HG02943 (cell line): ENCODE results near the gene PTPRCAP.
"Not testable (repeated sequence)": the region's sequence is repeated elsewhere in the genome, so short reads cannot be mapped to it uniquely, and the experiment has no call there.

Source experiments
- ATAC-seq: cut with Tn5 transposase; IDR thresholded peaks from one replicate; pipeline ENCODE4 v1.9.1; 2021; ENCODE audit warnings: mild to moderate bottlenecking, low read depth, moderate library complexity; ENCODE audit not compliant: unreplicated experiment

The PTPRCAP gene

DNA sequence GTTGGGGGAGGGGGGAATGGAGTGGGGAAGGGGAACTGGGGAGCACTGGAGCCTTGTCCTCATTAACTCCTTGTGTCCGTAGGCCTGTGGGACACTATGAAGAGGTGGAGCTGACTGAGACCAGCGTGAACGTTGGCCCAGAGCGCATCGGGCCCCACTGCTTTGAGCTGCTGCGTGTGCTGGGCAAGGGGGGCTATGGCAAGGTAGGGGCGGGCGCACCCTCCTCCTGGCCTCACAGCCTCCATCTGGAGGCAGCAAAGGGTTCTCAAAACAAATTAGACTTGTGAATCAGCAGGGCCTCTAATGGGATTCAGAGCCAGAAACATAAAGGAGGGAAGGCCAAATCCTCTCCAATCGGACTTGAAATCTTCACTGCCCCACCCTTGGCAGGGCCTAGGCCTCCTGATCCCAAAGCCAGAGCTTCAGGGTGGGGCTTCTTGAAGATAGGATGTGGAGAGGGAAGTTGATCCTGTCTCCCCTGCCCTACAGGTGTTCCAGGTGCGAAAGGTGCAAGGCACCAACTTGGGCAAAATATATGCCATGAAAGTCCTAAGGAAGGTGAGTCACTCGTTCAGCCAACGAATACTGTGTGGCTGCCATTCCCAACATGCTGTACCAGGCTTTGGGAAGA lies 8.3 kb downstream of the PTPRCAP start:
- ATAC-seq = no peak

DNA sequence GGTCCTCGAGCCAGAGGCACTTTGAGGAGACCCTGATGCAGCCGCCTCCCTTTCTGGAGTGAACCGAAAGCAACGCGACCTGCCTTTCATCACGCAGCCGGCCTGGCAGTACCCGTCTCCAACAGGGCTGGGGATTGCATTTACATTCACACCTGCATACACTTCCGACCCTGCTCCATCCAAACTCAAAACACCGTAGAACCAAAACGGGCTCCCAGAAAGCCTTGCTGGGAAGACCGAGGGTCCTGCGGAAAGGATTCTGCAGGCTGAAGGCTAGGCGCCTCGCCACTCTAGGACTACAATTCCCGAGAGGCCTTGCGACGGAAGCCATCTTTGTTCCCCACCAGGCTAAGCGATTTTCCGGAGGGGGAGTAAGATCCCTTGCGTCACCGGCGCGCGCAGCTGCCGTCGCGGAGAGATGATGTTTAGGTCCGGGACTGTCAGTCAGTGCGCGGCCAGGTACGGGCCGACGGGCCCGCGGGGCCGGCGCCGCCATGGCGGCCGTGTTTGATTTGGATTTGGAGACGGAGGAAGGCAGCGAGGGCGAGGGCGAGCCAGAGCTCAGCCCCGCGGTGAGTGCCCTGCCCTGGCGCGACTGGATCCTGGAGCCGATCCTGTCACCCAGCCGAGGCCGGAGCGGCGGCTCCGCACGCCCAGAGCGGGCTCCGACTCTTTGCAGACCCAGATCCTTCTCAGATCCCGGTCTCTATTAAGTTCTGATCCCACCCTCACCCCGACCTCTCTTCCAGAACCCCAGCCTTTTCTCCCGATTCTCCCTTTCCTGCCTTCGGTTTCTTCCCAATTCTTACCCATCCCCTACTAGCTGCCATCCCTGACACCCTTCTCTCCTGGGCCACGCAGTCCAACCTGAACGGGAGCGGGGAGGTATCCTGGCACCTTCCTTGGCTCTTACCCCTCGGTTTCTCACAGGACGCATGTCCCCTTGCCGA lies 9.2 kb downstream of the PTPRCAP start, which contains the start of gene RPS6KB2:
RPS6KB2 (plus strand) TSS at position 443 of the 950 bp plus-strand sequence; CDS start at position 495, 52 bp downstream.
- ATAC-seq = peak; percentile 70

DNA sequence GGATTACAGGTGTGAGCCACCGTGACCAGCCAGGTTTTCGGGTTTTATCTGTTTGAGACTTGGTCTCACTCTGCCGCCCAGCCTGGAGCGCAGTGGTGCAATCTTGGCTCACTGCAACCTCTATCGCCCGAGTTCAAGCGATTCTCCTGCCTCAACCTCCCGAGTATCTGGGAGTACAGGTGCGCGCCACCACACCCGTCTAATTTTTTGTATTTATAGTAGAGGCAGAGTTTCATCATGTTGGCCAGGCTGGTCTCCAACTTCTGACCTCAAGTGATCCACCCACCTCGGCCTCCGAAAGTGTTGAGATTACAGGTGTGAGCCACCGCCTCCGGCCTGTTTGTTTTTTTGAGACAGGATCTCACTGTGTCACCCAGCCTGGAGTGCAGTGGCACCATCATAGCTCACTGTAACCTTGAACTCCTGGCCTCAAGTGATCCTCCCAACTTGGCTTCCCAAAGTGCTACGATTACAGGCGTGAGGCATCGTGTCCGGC lies 10.1 kb downstream of the PTPRCAP start:
- ATAC-seq = not testable (repeated sequence)

DNA sequence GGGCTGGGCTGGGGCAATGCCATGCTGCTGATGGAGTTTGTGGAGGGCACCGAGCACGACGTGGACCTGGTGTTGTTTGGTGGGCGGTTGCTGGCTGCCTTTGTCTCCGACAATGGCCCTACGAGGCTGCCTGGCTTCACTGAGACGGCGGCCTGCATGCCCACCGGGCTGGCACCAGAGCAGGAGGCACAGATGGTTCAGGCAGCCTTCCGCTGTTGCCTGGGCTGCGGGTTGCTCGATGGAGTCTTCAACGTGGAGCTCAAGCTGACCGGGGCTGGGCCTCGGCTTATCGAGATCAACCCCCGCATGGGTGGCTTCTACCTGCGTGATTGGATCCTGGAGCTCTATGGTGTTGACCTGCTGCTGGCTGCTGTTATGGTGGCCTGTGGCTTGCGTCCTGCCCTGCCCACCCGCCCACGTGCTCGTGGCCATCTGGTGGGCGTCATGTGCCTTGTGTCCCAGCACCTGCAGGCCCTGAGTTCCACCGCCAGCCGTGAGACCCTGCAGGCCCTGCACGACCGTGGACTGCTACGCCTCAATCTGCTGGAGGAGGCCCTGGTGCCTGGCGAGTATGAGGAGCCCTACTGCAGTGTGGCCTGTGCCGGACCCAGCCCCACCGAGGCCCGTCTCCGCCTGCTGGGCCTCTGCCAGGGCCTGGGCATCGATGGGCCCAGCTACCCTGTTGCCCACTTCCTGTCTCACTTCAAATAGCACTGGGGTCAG lies 13.4 kb downstream of the PTPRCAP start:
- ATAC-seq = no peak

DNA sequence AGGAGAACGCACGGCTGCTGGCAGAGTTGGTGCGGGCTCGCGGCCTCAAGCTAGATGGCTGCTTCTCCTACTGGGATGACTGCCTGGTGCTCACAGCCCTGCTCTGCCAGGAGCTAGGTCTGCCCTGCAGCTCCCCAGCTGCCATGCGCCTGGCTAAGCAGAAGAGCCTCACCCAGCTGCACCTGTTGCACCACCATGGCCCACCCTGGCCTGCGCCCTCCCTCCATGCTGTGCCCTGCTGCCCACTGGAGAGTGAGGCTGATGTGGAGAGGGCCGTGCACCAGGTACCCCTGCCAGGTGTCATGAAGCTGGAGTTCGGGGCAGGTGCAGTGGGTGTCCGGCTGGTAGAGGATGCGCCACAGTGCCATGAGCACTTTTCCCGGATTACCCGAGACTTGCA lies 14.0 kb downstream of the PTPRCAP start:
- ATAC-seq = no peak

DNA sequence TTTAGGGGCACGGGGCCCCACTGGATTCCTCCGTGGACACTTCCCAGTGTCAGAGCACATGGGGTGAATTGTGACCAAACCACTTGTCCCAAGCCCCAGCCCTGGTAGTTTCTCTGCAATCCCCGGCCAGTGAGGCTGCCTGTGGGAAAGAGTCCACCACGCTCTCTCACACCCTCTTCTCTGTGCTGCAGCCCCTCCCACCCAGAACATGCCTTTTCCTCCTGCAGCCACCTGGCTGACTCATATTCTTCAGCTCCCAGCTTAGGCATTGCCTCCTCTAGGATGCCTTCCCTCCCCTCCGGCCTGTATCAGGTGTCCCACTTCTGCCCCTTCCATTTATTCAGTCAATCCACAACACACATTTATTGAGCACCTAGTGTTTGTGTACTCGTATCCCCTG lies 14.6 kb downstream of the PTPRCAP start:
- no peak for ATAC-seq

DNA sequence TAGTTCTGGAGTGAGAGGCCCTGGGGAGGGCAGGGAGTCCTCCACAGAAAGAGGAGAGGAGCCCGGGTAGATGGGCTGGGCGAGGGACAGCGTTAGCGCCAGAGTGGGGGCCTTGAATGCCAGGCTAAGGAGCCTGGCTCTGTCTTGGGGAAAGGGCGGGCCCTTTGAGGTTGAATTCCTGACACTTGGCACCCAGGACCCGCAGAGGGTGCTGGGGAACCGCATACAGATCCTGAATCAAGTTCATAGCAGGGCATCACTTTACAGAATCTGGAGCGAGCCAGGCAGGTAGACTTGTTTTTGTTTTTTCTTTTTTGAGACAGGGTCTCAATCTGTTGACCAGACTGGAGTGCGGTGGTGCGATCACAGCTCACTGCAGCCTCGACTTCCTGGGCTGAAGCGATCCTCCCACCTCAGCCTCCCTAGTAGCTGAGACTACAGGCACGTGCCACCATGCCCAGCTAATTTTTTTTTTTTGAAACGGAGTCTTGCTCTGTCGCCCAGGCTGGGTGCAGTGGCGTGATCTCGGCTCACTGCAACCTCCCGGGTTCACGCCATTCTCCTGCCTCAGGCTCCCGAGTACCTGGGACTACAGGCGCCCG lies 16.0 kb downstream of the PTPRCAP start:
- no peak for ATAC-seq

DNA sequence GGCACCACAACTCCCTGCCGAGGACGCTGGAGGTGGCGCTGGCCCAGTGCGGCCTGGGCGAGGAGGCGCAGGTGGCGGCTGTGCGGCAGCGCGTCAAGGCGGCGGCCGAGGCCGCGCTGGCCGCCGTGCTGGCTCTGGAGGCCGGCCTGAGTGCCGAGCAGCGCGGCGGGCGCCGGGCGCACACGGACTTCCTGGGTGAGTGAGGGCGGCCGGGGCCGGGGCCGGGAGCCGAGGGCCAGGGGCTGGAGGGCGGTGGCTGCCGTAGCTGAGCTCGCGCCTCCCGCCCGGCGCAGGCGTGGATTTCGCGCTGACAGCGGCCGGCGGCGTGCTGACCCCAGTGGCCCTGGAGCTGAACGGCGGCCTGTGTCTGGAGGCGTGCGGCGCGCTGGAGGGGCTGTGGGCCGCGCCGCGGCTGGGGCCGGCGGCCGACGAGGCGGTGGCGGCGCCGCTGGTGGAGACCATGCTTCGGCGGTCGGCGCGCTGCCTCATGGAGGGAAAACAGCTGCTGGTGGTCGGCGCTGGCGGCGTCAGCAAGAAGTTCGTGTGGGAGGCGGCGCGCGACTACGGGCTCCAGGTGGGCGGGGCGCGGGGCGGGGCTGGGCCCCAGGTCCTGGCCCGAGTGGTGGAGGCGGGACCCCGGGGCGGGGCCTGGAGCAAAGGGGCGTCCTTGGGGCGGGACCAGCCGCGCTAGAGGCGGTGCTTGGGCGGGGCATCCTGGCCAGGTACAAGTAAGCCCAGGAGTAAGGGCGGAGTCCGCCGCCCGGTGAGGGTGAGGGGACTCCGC lies 16.6 kb downstream of the PTPRCAP start:
- ATAC-seq = no peak

DNA sequence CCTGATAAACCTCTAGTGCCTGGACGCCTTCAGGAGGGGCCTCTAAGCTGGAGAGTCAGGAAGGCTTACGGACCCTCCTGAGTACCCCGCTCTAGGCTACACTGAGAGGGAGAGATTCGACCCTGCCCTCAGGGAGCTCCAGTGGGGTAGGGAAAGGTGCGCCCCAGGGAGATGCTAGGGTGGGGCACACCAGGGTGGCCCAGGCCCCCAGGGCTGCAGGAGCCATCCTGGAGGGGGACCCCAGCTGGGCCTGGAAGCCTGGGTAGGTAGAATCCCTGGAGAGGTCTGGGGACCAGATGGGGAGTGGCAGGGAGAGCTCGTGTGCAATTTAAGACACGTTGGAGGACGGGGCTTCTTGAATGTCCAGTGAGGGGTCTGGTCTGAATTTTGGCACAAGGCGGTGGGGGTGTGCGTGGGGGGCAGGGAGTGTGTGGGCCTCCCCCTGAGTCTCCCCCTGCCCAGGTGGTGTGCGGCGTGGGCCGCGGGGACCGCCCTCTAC lies 17.3 kb downstream of the PTPRCAP start:
- ATAC-seq = no peak

DNA sequence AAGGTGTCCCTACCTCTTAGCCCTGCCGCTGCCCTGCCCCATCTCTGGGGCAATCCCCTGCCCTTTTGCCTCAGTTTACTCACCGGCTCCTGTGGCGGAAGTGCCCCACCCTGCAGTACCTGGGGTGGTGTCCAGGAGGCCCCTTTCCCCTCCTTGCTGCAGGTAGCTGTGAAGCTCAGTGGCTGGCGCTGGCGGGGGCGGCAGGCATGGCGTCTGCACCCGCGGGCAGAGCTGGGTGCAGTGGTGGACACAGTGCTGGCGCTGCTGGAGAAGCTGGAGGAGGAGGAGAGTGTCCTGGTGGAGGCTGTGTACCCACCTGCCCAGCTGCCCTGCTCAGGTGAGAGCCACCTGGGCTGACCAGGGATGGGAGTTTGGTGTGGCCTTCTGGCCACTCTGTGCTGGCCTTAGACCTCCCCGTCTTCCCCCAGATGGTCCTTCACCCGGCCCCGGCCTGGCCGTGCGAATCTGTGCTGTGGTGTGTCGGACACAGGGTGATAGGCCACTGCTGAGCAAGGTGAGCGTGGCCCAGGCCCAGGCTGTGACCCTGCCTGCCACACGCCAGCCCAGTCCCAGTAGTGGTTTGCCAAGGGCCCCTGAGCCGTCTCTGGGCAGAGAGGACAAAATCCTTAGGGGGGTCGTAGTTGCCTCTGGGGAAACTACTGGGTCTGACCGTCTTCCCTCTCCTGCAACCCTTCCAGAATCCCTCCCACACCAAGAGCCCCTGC lies 18.0 kb downstream of the PTPRCAP start:
- no peak for ATAC-seq

DNA sequence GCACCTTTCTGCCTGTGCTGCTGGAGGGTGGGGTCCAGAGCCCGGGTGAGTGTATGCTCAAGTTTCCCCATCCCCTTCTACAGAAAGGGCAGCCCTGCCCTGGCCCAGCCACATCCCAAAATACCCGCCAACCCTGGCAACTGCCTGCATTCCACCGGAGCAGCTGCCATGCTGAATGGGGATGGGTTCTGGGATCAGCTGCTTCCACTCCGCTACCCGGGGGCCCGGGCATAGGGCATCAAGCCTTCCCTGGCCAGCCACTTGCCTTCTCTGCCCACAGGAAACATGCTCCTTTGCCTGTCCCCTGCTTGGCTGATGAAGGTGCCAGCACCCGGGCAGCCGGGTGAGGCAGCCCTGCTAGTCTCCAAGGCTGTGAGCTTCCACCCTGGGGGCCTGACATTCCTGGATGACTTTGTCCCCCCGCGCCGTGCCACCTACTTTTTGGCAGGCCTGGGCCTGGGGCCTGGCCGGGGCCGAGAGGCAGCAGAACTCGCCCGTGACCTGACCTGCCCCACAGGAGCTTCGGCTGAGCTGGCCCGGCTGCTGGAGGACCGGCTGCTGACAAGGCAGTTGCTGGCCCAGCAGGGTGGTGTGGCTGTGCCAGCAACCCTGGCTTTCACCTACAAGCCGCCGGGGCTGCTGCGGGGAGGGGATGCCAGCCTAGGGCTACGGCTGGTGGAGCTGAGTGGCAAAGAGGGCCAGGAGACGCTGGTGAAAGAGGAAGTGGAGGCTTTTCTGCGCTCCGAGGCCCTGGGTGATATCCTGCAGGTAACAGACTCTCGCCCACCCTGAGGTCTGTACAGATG lies 18.8 kb downstream of the PTPRCAP start:
- no peak for ATAC-seq

DNA sequence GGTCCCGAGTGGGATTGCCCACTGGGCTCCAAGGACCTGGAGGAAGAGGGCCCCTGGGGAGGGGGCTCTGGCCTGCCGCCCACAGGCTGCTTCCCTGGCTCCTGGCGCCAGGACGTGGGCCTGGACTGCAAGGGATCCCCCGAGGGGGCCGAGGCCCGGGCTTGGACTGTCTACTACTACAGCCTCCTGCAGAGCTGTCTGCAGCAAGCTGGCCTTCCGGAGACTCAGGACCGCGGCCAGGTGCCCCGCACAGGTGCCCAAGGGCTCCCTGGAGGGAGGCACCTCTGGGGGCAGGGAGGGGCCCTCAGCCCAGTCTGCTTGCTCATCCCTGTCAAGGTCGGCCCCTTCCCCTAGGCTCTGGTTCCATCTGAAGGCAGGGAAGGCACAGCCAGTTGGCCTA lies 20.1 kb downstream of the PTPRCAP start:
- ATAC-seq = no peak

DNA sequence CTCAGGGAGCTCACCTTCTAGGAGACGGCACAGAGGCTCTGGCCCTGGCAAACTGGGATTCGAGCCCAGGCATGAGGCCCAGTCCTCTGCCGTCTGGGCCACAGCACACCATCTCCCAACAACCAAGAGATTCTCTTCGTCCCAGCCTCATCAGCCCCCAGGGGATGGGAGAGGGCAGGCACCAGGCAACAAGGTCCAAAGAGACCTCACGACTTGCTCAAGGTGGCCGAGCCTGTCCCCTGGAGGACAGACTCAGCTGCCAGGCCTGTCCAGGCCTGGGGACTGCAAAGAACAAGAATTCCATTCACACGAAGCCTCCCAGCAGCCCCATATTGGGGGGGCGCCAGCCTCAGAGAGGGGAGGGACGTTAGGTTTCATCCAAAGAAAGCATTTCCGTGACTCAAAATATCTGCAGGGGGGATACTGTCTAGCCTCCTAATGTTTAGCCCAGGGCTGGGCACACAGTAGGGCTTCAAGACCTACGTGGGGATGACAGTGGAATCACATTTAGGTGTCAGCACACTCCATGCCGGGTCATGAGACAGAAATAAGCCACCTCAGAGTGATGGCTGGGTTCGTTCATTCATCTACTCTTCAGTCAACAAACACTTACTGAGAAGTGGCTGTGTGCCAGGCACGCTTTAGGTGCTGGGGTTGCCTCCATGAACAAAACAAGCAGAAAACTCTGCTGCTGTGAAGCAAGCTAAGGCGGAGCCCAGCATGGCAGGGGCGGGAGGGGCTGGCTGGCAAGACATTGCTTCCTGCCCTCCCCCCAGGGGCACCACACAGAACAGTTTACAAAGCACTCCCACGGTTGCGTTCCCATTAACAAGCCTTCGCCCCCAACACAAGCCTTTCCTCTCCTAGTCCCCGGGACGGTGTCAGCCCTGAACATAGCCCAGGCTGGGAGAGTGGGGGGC lies 20.8 kb downstream of the PTPRCAP start:
- ATAC-seq = no peak

DNA sequence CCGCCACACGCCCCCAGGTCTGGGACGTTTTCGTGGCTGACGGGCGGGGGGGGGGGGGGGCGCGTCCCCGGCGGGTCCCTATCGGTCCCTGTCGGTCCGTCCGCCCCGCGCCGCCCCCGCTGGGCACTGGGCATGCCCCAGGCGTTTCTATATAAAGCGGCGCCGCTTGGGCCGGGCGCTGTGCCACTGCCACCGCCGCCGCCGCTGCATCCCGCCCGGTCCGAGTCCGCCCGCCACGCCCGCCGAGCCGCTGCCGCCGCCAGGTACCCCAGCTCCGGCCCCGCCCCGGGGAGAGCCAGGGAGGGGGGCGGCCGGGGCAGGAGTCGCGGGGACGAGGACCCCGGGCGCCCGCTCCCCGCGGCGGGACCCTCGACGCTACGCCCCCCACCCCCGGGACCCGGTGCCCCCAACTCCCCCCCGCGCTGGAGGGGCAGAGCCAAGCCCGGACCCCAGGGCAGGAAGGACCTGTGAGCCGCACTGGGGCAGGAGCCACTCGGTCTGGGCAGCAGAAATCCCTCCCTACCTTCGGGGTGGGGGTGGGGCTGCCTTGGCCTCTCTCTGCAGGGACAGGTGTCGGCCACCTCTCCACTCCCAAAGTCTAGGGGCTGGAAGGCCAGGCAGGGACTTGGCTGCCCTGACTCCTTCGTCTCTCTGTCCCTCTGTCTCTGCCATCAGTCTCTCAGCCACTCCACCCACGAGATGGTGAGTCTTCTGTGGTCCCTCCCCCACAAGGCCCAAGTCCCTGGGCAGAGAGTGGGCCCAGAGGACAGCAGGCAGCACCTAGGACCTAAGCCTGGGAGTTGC lies 21.8 kb downstream of the PTPRCAP start, which contains the start of gene CARNS1:
CARNS1 (plus strand) TSS at position 178 of the 804 bp plus-strand sequence; CDS start at position 700, 522 bp downstream.
- ATAC-seq = no peak

DNA sequence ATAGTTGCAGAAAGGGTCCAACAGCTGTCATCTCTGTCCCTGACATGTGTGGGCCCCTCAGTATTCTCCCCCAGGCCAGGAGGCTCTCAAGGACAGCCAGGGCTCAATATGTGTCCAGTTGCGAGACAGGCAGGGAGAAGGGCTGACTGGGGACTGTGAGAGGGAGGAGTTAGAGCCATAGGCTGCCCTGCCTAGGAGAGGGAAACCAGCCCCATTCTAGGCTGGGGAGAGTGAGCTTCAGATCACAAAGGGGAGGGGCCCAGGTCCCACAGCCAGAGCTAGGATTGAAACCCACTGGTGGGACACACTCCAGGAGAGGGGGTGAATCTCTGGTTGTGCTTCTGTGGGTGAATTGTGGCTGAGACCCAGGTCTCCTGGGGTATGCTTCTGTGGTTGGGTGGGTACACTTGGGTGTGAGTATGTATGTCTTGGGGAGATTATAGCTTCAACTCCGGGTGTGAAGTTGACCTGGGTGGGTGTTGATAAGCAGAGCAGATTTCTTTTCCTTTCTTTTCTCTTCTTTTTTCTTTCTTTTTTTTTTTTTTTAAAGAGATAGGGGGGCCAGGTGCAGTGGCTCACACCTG lies 24.1 kb downstream of the PTPRCAP start:
- ATAC-seq = no peak
